ENCODE measurements around the gene PSEN2.

PSEN2 gene

GRCh38 chr1:226864311-226864710, 6.1 kb upstream of the PSEN2 start:
- DNase-seq (ENCODE audit: low read depth in 2 of 2) = no peak

- DNase-seq (ENCODE audit: low read depth in 2 of 2) = no peak
These were observed 4.8 kb upstream of the PSEN2 start for GRCh38 chr1:226865590-226865989.

GRCh38 chr1:226867461-226868054, 2.9 kb upstream of the PSEN2 start:
- no peak for DNase-seq (ENCODE audit: low read depth in 2 of 2)

- DNase-seq (ENCODE audit: low read depth in 2 of 2) = no peak
These were observed 1.7 kb upstream of the PSEN2 start for GRCh38 chr1:226868726-226869125.

- DNase-seq (ENCODE audit: low read depth in 2 of 2) = no peak
These were observed 403 bp upstream of the PSEN2 start for GRCh38 chr1:226870026-226870400.

- DNase-seq (ENCODE audit: low read depth in 2 of 2) = no peak
These were observed 1.4 kb downstream of the PSEN2 start for GRCh38 chr1:226871636-226872327.

- no peak for DNase-seq (ENCODE audit: low read depth in 2 of 2)
These were observed 2.0 kb downstream of the PSEN2 start for GRCh38 chr1:226872437-226872836.

- no peak for DNase-seq (ENCODE audit: low read depth in 2 of 2)
These were observed 3.6 kb downstream of the PSEN2 start for GRCh38 chr1:226873771-226874578.

- DNase-seq (ENCODE audit: low read depth in 2 of 2) = no peak
These were observed 4.4 kb downstream of the PSEN2 start for GRCh38 chr1:226874579-226875425.

- DNase-seq (ENCODE audit: low read depth in 2 of 2) = no peak
These were observed 5.4 kb downstream of the PSEN2 start for GRCh38 chr1:226875641-226876295.

- no peak for DNase-seq (ENCODE audit: low read depth in 2 of 2)
These were observed 7.3 kb downstream of the PSEN2 start for GRCh38 chr1:226877669-226878068.

GRCh38 chr1:226880372-226881287, 10.2 kb downstream of the PSEN2 start:
- no peak for DNase-seq (ENCODE audit: low read depth in 2 of 2)

- no peak for DNase-seq (ENCODE audit: low read depth in 2 of 2)
These were observed 11.2 kb downstream of the PSEN2 start for GRCh38 chr1:226881515-226882185.

GRCh38 chr1:226882187-226882586, 11.8 kb downstream of the PSEN2 start:
- no peak for DNase-seq (ENCODE audit: low read depth in 2 of 2)

- no peak for DNase-seq (ENCODE audit: low read depth in 2 of 2)
These were observed 12.4 kb downstream of the PSEN2 start for GRCh38 chr1:226882631-226883409.

GRCh38 chr1:226883630-226884029, 13.2 kb downstream of the PSEN2 start:
- DNase-seq (ENCODE audit: low read depth in 2 of 2) = no peak

- no peak for DNase-seq (ENCODE audit: low read depth in 2 of 2)
These were observed 13.8 kb downstream of the PSEN2 start for GRCh38 chr1:226884116-226884625.

- no peak for DNase-seq (ENCODE audit: low read depth in 2 of 2)
These were observed 14.8 kb downstream of the PSEN2 start for GRCh38 chr1:226884966-226885820.

All from fibroblast of skin of left quadriceps (primary cell).